ENCODE data around the gene SPOPL.
"Not testable (repeated sequence)": the region's sequence is repeated elsewhere in the genome, so short reads cannot be mapped to it uniquely, and the experiment has no call there.

The SPOPL gene

GRCh38 chr2:138515092-138515491 lies 13.5 kb downstream of the SPOPL start:
- intact Hi-C loops (cut with DNase I) = no loop called here
- no peak for DNase-seq

GRCh38 chr2:138516030-138516704 lies 14.6 kb downstream of the SPOPL start:
- intact Hi-C loops (cut with DNase I) = no loop called here

GRCh38 chr2:138518860-138519259 lies 17.3 kb downstream of the SPOPL start:
- intact Hi-C loops (cut with DNase I) = no loop called here
- DNase-seq = no peak

More at GRCh38 chr2:138516030-138516704, 14.6 kb downstream of the SPOPL start:
- DNase-seq = no peak

- no peak for DNase-seq
- intact Hi-C loops (cut with DNase I) = no loop called here
Measured at GRCh38 chr2:138521821-138522220, 20.3 kb downstream of the SPOPL start.

- no peak for DNase-seq
- intact Hi-C loops (cut with DNase I) = no loop called here
Measured at GRCh38 chr2:138522556-138522955, 21.0 kb downstream of the SPOPL start.

- DNase-seq; intact Hi-C loops (cut with DNase I): not testable (repeated sequence)
Measured at GRCh38 chr2:138523018-138523672, 21.6 kb downstream of the SPOPL start.

GRCh38 chr2:138523673-138524042 lies 22.1 kb downstream of the SPOPL start:
- intact Hi-C loops (cut with DNase I); DNase-seq: not testable (repeated sequence)

GRCh38 chr2:138524353-138524752 lies 22.8 kb downstream of the SPOPL start:
- DNase-seq; intact Hi-C loops (cut with DNase I): not testable (repeated sequence)

- DNase-seq = no peak
- intact Hi-C loops (cut with DNase I) = no loop called here
Measured at GRCh38 chr2:138531913-138532312, 30.3 kb downstream of the SPOPL start.

GRCh38 chr2:138534791-138535190 lies 33.2 kb downstream of the SPOPL start:
- DNase-seq = no peak
- intact Hi-C loops (cut with DNase I) = no loop called here

- intact Hi-C loops (cut with DNase I) = no loop called here
- DNase-seq = no peak
Measured at GRCh38 chr2:138536302-138536701, 34.7 kb downstream of the SPOPL start.

- intact Hi-C loops (cut with DNase I) = no loop called here
- no peak for DNase-seq
Measured at GRCh38 chr2:138536740-138537139, 35.2 kb downstream of the SPOPL start.

- no peak for DNase-seq
- intact Hi-C loops (cut with DNase I) = no loop called here
Measured at GRCh38 chr2:138537170-138537915, 35.8 kb downstream of the SPOPL start.

GRCh38 chr2:138544206-138544605 lies 42.6 kb downstream of the SPOPL start:
- DNase-seq; intact Hi-C loops (cut with DNase I): not testable (repeated sequence)

- DNase-seq = peak in 1 of 42 donors; percentile 4
- intact Hi-C loops (cut with DNase I) = no loop called here
Measured at GRCh38 chr2:138548796-138549195, 47.2 kb downstream of the SPOPL start.

- no peak for DNase-seq
- intact Hi-C loops (cut with DNase I) = no loop called here
Measured at GRCh38 chr2:138550172-138550571, 48.6 kb downstream of the SPOPL start.

- no peak for DNase-seq
- intact Hi-C loops (cut with DNase I) = no loop called here
Measured at GRCh38 chr2:138550670-138551287, 49.2 kb downstream of the SPOPL start.

GRCh38 chr2:138554123-138554522 lies 52.6 kb downstream of the SPOPL start:
- no peak for DNase-seq
- intact Hi-C loops (cut with DNase I) = no loop called here

GRCh38 chr2:138559641-138560040 lies 58.1 kb downstream of the SPOPL start:
- DNase-seq = no peak
- intact Hi-C loops (cut with DNase I) = no loop called here
